GM19099 (cell line): ENCODE data around the gene FSCN2.

Source experiments
- POLR2A ChIP-seq: IDR thresholded peaks from 3 replicates; pipeline ENCODE4 v1.6.1; 2011; ENCODE audit warnings: low read depth; ENCODE audit not compliant: insufficient read length; ENCODE audit errors: extremely low read depth

The FSCN2 gene

GRCh38 chr17:81545160-81545949 lies 17.2 kb downstream of the FSCN2 start:
- no peak for TF ChIP-seq POLR2A

- no peak for TF ChIP-seq POLR2A
These were observed 18.9 kb downstream of the FSCN2 start for GRCh38 chr17:81546906-81547613.

- TF ChIP-seq POLR2A: no peak
These were observed 19.4 kb downstream of the FSCN2 start for GRCh38 chr17:81547614-81547982.

- no peak for TF ChIP-seq POLR2A
These were observed 20.9 kb downstream of the FSCN2 start for GRCh38 chr17:81549031-81549557.

GRCh38 chr17:81549826-81550225 lies 21.6 kb downstream of the FSCN2 start:
- no peak for TF ChIP-seq POLR2A

GRCh38 chr17:81550285-81550684 lies 22.1 kb downstream of the FSCN2 start:
- no peak for TF ChIP-seq POLR2A

GRCh38 chr17:81550830-81551457 lies 22.8 kb downstream of the FSCN2 start:
- no peak for TF ChIP-seq POLR2A

GRCh38 chr17:81551458-81552243 lies 23.5 kb downstream of the FSCN2 start:
- no peak for TF ChIP-seq POLR2A

GRCh38 chr17:81552244-81553017 lies 24.3 kb downstream of the FSCN2 start, which contains the start of gene FAAP100:
Gene FAAP100 (minus strand): TSS chr17:81552353. CDS start chr17:81552330, 23 bp downstream.
- peak; percentile 91 for TF ChIP-seq POLR2A

GRCh38 chr17:81553018-81553615 lies 24.9 kb downstream of the FSCN2 start:
- peak; percentile 66 for TF ChIP-seq POLR2A

- TF ChIP-seq POLR2A: no peak
These were observed 25.5 kb downstream of the FSCN2 start for GRCh38 chr17:81553616-81554181.

GRCh38 chr17:81556175-81556691 lies 28.1 kb downstream of the FSCN2 start:
- TF ChIP-seq POLR2A: no peak

GRCh38 chr17:81556863-81557262 lies 28.7 kb downstream of the FSCN2 start:
- no peak for TF ChIP-seq POLR2A

GRCh38 chr17:81557276-81558114 lies 29.3 kb downstream of the FSCN2 start:
- TF ChIP-seq POLR2A: no peak
